ENCODE data around the gene UCK1.

UCK1 gene

DNA sequence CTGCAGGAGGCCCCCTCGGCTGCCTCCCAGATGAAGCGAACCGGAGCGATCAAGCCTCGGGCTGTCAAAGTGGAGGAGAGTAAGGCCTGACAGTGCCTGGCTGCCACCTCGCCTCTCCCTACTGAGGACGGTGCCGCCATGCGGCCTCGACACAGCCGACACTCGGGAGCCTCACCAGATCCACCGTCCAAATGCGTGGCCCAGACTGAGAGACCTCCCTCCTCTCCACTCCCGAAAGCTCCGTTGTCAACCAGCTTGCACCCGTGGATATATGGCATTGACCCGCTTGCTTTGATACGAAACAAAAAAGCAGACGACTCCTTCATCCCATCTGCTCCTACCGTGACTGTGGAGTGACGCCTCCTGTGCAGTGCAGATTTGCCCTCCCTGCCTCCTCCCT lies 35.3 kb downstream of the UCK1 start:
- in situ Hi-C loops (cut with MboI; ENCODE audit: low sequenced_read_pairs, unreplicated experiment) = no loop called here
- TF ChIP-seq, protein P1, sequence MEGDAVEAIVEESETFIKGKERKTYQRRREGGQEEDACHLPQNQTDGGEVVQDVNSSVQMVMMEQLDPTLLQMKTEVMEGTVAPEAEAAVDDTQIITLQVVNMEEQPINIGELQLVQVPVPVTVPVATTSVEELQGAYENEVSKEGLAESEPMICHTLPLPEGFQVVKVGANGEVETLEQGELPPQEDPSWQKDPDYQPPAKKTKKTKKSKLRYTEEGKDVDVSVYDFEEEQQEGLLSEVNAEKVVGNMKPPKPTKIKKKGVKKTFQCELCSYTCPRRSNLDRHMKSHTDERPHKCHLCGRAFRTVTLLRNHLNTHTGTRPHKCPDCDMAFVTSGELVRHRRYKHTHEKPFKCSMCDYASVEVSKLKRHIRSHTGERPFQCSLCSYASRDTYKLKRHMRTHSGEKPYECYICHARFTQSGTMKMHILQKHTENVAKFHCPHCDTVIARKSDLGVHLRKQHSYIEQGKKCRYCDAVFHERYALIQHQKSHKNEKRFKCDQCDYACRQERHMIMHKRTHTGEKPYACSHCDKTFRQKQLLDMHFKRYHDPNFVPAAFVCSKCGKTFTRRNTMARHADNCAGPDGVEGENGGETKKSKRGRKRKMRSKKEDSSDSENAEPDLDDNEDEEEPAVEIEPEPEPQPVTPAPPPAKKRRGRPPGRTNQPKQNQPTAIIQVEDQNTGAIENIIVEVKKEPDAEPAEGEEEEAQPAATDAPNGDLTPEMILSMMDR (IDR thresholded peaks at IDR 0.05; ENCODE audit: borderline replicate concordance, control extremely low read depth, extremely low read depth, insufficient read depth, missing control alignments) = no peak
- no peak for DNase-seq (ENCODE audit: low spot score)

DNA sequence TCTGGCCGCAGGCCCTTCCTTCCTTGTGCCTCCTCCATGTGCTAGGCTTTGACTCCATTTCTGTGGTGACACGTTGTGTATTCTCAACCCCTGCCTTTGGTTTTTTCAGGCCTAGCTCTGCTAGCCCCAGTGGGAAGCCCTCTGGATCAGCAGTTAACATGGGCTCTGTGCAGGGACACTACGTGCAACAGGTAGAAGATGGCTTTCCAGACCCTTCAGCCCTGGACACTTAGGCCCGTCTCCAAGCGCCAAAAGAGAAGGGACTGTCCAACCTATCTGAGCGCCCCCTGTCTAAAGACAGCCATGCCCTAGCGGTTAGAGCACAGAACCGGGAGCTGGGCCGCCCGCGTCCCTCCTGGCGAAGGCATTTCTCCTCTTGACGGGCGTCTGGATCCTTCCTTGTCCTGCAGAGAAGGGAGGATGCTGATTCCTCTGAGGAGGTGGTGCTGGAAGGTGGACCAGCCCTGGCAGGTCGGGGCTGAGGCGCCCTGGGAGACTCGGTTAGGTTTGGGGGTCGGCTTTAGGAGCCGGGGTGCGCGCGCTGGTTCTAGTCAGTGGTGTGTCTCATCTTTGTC lies 36.7 kb downstream of the UCK1 start:
- in situ Hi-C loops (cut with MboI; ENCODE audit: low sequenced_read_pairs, unreplicated experiment) = no loop called here
- DNase-seq (ENCODE audit: low spot score) = no peak
- TF ChIP-seq, protein P1 (IDR thresholded peaks at IDR 0.05; ENCODE audit: borderline replicate concordance, control extremely low read depth, extremely low read depth, insufficient read depth, missing control alignments) = no peak

DNA sequence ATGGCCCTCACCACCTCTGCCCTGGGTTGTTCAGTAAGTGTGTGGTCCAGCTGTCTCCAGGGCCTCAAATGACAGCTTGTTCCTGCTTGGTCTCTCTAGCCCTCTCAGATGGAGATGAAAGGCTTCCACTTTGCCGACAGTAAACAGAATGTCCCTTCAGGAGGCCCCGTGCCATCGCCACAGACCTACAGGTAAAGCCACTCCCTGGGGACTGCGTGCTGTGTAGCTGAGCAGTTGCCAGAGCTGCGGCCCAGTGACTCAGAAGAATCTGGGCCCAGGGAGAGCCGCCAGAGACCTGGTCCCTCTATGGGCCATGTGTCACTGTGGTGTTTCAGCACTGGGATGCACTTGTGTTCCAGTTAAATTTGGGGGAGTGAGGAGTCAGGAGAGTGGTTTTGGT lies 39.0 kb downstream of the UCK1 start:
- no peak for DNase-seq (ENCODE audit: low spot score)
- TF ChIP-seq, protein P1 (IDR thresholded peaks at IDR 0.05; ENCODE audit: borderline replicate concordance, control extremely low read depth, extremely low read depth, insufficient read depth, missing control alignments) = no peak
- in situ Hi-C loops (cut with MboI; ENCODE audit: low sequenced_read_pairs, unreplicated experiment) = no loop called here

DNA sequence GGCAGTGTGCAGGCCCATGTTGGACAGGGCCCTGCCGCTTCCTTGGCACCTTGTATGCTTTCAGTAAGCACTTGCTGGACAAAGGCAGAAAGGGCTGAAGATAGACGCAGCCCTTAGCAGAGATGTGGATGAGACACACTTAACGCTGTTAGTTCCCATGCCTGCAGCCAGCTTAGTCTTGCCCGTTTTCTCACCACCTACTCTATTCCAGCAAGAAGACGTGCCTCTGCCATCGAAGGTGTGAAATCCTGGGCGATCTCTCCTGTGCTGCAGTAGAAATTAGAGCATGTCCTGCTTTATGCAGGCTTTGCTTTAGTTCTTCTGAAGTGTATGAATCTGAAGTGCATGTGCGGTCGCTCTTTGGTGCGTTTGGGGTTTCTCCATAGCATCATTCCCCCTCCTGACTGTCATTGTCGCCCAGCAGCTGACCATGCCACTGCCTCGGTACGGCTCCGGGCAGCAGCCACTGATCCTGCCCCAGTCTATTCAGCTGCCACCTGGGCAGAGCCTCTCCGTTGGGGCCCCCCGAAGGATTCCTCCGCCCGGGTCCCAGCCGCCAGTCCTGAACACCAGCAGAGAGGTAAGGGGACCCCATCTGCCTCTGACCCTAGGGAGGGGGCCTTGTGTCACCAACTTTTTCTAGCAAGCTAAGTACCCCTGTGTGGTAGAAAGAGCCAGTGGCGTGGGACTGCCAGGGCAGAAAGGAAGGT lies 39.9 kb downstream of the UCK1 start:
- no peak for DNase-seq (ENCODE audit: low spot score)
- TF ChIP-seq, protein P1 (IDR thresholded peaks at IDR 0.05; ENCODE audit: borderline replicate concordance, control extremely low read depth, extremely low read depth, insufficient read depth, missing control alignments) = no peak
- in situ Hi-C loops (cut with MboI; ENCODE audit: low sequenced_read_pairs, unreplicated experiment) = no loop called here

DNA sequence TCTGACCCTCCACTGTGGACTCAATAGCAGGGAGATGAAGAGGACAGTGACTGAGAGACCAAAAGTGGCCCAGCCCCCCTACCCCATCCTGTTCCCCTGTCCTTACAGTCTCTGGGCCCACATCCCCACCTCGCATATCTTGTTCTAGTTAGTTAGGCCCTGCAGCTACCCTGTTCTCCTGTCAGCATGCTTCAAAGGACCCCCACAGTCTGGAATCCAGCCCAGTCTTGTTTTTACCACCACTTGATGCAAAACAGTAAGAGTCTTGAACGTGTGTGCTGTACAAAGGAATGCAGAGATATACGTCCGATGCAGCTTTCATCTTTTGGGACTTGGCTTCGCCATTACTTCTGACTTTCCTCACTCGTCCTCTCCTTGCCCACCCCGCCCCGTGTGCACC lies 40.5 kb downstream of the UCK1 start:
- in situ Hi-C loops (cut with MboI; ENCODE audit: low sequenced_read_pairs, unreplicated experiment) = no loop called here
- TF ChIP-seq, protein P1 (IDR thresholded peaks at IDR 0.05; ENCODE audit: borderline replicate concordance, control extremely low read depth, extremely low read depth, insufficient read depth, missing control alignments) = no peak
- DNase-seq (ENCODE audit: low spot score) = no peak

DNA sequence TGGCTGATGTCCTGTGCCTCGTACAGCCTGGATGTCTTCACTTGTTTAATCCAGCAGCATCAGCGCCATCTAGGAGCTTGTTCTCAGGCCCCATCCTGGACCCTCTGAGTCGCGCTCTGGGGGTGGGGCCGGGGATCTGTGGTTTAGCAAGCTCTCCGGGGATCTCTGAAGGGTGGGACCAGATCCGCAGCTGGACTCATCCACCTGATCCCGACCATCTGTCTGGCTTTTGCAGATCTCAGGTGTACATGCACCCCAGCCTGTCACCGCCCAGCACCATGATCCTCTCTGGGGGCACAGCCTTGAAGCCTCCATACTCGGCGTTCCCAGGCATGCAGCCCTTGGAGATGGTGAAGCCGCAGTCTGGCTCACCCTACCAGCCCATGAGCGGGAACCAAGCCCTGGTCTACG lies 43.4 kb downstream of the UCK1 start:
- no peak for DNase-seq (ENCODE audit: low spot score)
- TF ChIP-seq, protein P1 (IDR thresholded peaks at IDR 0.05; ENCODE audit: borderline replicate concordance, control extremely low read depth, extremely low read depth, insufficient read depth, missing control alignments) = no peak
- in situ Hi-C loops (cut with MboI; ENCODE audit: low sequenced_read_pairs, unreplicated experiment) = loop anchor here (10.0 kb wide), 1 partner anchor 123 kb away; no protein-coding TSS in a partner anchor
